ENCODE measurements around the gene AK9. TPM values are rescaled to one million over a fixed set of nuclear protein-coding genes. Genes with fewer than 3 reads are reported as not detected.

The AK9 gene
- polyA plus RNA-seq, 1 donor from 2014 or later = 27.7 TPM

GRCh38 chr6:109493865-109494264 lies 197.1 kb downstream of the AK9 start:
- H3K4me2 ChIP-seq (ENCODE audit: low read length) = no peak overlapping the region
- H3K79me2 ChIP-seq (replicated peaks; ENCODE audit: insufficient read depth, low read length) = no peaks in the 10 kb centered on the region
- no peaks in the 10 kb centered on the region for H3K36me3 ChIP-seq (ENCODE audit: insufficient read depth, low read length)
- no peak overlapping the region for H2AFZ ChIP-seq (ENCODE audit: low read depth, low read length)
- H4K20me1 ChIP-seq (ENCODE audit: insufficient read depth) = no peaks in the 10 kb centered on the region
- TF ChIP-seq EZH2 (IDR thresholded peaks at IDR 0.05; ENCODE audit: borderline replicate concordance, insufficient read depth, low read length, poor library complexity, severe bottlenecking) = no peak
- no peak for TF ChIP-seq POLR2AphosphoS5 (IDR thresholded peaks at IDR 0.05)
- TF ChIP-seq EP300 (conservative IDR thresholded peaks at IDR 0.05; ENCODE audit: poor library complexity, severe bottlenecking) = no peak
- TF ChIP-seq TAF1 (IDR thresholded peaks at IDR 0.05; ENCODE audit: low read depth) = no peak
- no peak for TF ChIP-seq REST (IDR thresholded peaks at IDR 0.05; ENCODE audit: borderline replicate concordance)
- TF ChIP-seq RAD21 (conservative IDR thresholded peaks at IDR 0.05) = no peak
- TF ChIP-seq MXI1 (conservative IDR thresholded peaks at IDR 0.05; ENCODE audit: poor library complexity, severe bottlenecking) = no peak
- TF ChIP-seq CTCF (IDR thresholded peaks at IDR 0.05; ENCODE audit: poor library complexity, severe bottlenecking) = no peak
- no peak for TF ChIP-seq SMC3 (conservative IDR thresholded peaks at IDR 0.05; ENCODE audit: poor library complexity)
- no peaks in the 10 kb centered on the region for H3K9me2 ChIP-seq (ENCODE audit: insufficient read depth, low read length)
- H3K9me3 ChIP-seq (ENCODE audit: low read length) = no peaks in the 10 kb centered on the region
- H3K9ac ChIP-seq (ENCODE audit: low read length) = no peak overlapping the region
- H3K27me3 ChIP-seq (ENCODE audit: insufficient read depth, low read depth, low read length) = no peaks in the 10 kb centered on the region
- H3K27ac ChIP-seq (ENCODE audit: low read length) = no peak overlapping the region
- H3F3A ChIP-seq (ENCODE audit: insufficient read depth, low read length, poor library complexity, severe bottlenecking) = no peaks in the 10 kb centered on the region
- H3K4me3 ChIP-seq (ENCODE audit: low read length) = no peak overlapping the region

GRCh38 chr6:109491207-109491938 lies 199.6 kb downstream of the AK9 start:
- H3K4me2 ChIP-seq (ENCODE audit: low read length) = no peak overlapping the region
- H3K4me3 ChIP-seq (ENCODE audit: low read length) = no peak overlapping the region
- no peaks in the 10 kb centered on the region for H4K20me1 ChIP-seq (ENCODE audit: insufficient read depth)
- no peaks in the 10 kb centered on the region for H3K79me2 ChIP-seq (replicated peaks; ENCODE audit: insufficient read depth, low read length)
- H3K9me2 ChIP-seq (ENCODE audit: insufficient read depth, low read length) = no peaks in the 10 kb centered on the region
- H2AFZ ChIP-seq (ENCODE audit: low read depth, low read length) = no peak overlapping the region
- H3K27ac ChIP-seq (ENCODE audit: low read length) = no peak overlapping the region
- H3K27me3 ChIP-seq (ENCODE audit: insufficient read depth, low read depth, low read length) = no peaks in the 10 kb centered on the region
- H3K36me3 ChIP-seq (ENCODE audit: insufficient read depth, low read length) = no peaks in the 10 kb centered on the region
- no peaks in the 10 kb centered on the region for H3K9me3 ChIP-seq (ENCODE audit: low read length)
- no peaks in the 10 kb centered on the region for H3F3A ChIP-seq (ENCODE audit: insufficient read depth, low read length, poor library complexity, severe bottlenecking)
- no peak for TF ChIP-seq EZH2 (IDR thresholded peaks at IDR 0.05; ENCODE audit: borderline replicate concordance, insufficient read depth, low read length, poor library complexity, severe bottlenecking)
- TF ChIP-seq RAD21 (conservative IDR thresholded peaks at IDR 0.05) = no peak
- no peak for TF ChIP-seq REST (IDR thresholded peaks at IDR 0.05; ENCODE audit: borderline replicate concordance)
- no peak for TF ChIP-seq TAF1 (IDR thresholded peaks at IDR 0.05; ENCODE audit: low read depth)
- no peak for TF ChIP-seq CTCF (IDR thresholded peaks at IDR 0.05; ENCODE audit: poor library complexity, severe bottlenecking)
- TF ChIP-seq POLR2AphosphoS5 (IDR thresholded peaks at IDR 0.05) = no peak
- no peak for TF ChIP-seq MXI1 (conservative IDR thresholded peaks at IDR 0.05; ENCODE audit: poor library complexity, severe bottlenecking)
- no peak for TF ChIP-seq SMC3 (conservative IDR thresholded peaks at IDR 0.05; ENCODE audit: poor library complexity)
- TF ChIP-seq EP300 (conservative IDR thresholded peaks at IDR 0.05; ENCODE audit: poor library complexity, severe bottlenecking) = no peak
- no peak overlapping the region for H3K9ac ChIP-seq (ENCODE audit: low read length)

Data from neural cell (in vitro differentiated cells).